NCI-H2171 (cell line): ENCODE data around the gene NOXA1.
"Not testable (repeated sequence)": the region's sequence is repeated elsewhere in the genome, so short reads cannot be mapped to it uniquely, and the experiment has no call there.

Experiments
- DNase-seq: peaks from one replicate; lab custom pipeline; 2025; lab: John Stamatoyannopoulos, UW

Gene NOXA1

GRCh38 chr9:137405677-137406081, 17.5 kb upstream of the NOXA1 start:
- DNase-seq: no peak

GRCh38 chr9:137406085-137406760, 17.0 kb upstream of the NOXA1 start:
- DNase-seq: no peak

GRCh38 chr9:137406876-137407589, 16.2 kb upstream of the NOXA1 start:
- peak; percentile 62 for DNase-seq

GRCh38 chr9:137407590-137408300, 15.4 kb upstream of the NOXA1 start:
- DNase-seq: no peak

GRCh38 chr9:137408651-137409405, 14.4 kb upstream of the NOXA1 start:
- DNase-seq: no peak

GRCh38 chr9:137409515-137409914, 13.7 kb upstream of the NOXA1 start:
- DNase-seq: no peak

GRCh38 chr9:137410236-137410890, 12.8 kb upstream of the NOXA1 start:
- not testable (repeated sequence) for DNase-seq

- DNase-seq: no peak
These were observed 12.3 kb upstream of the NOXA1 start for GRCh38 chr9:137410891-137411249.

GRCh38 chr9:137411260-137411644, 11.9 kb upstream of the NOXA1 start:
- no peak for DNase-seq

GRCh38 chr9:137411645-137412380, 11.4 kb upstream of the NOXA1 start:
- DNase-seq: no peak

GRCh38 chr9:137412431-137412830, 10.8 kb upstream of the NOXA1 start:
- no peak for DNase-seq

- DNase-seq: no peak
These were observed 7.7 kb upstream of the NOXA1 start for GRCh38 chr9:137415451-137415850.

GRCh38 chr9:137416006-137416562, 7.1 kb upstream of the NOXA1 start:
- no peak for DNase-seq

- DNase-seq: no peak
These were observed 6.5 kb upstream of the NOXA1 start for GRCh38 chr9:137416563-137417151.

- no peak for DNase-seq
These were observed 5.8 kb upstream of the NOXA1 start for GRCh38 chr9:137417161-137418021.

- DNase-seq: no peak
These were observed 1.2 kb upstream of the NOXA1 start for GRCh38 chr9:137421838-137422603.

GRCh38 chr9:137423514-137424291, 510 bp downstream of the NOXA1 start:
- no peak for DNase-seq
